ENCODE data around the gene ITM2B.

Gene ITM2B

GRCh38 chr13:48278806-48279205 lies 45.8 kb downstream of the ITM2B start:
- TF ChIP-seq, protein P1, sequence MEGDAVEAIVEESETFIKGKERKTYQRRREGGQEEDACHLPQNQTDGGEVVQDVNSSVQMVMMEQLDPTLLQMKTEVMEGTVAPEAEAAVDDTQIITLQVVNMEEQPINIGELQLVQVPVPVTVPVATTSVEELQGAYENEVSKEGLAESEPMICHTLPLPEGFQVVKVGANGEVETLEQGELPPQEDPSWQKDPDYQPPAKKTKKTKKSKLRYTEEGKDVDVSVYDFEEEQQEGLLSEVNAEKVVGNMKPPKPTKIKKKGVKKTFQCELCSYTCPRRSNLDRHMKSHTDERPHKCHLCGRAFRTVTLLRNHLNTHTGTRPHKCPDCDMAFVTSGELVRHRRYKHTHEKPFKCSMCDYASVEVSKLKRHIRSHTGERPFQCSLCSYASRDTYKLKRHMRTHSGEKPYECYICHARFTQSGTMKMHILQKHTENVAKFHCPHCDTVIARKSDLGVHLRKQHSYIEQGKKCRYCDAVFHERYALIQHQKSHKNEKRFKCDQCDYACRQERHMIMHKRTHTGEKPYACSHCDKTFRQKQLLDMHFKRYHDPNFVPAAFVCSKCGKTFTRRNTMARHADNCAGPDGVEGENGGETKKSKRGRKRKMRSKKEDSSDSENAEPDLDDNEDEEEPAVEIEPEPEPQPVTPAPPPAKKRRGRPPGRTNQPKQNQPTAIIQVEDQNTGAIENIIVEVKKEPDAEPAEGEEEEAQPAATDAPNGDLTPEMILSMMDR (conservative IDR thresholded peaks at IDR 0.05) = no peak
- H3K27ac ChIP-seq = no peak overlapping the region

GRCh38 chr13:48281556-48281955 lies 48.5 kb downstream of the ITM2B start:
- TF ChIP-seq, protein P1 (conservative IDR thresholded peaks at IDR 0.05) = no peak
- no peak overlapping the region for H3K27ac ChIP-seq

DNA sequence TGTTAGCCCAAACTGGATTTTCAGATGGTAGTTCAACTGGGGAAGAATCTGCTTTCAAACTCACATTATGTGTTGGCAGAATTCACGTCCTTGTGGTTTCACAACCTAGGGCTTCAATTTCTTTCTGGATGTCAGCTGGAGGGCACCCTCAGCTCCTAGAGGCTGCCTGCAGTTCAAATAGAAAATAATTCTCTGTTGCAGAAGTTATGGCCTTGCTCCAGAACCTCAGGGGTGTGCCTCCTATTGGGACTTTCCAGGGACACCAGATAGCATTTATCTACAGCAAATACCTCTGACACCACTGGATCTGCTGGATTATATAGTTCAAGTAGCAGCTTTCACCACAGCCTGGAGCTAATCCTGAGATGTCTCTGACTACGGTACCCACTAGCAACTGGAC lies 58.7 kb downstream of the ITM2B start:
- no peak overlapping the region for H3K27ac ChIP-seq
- TF ChIP-seq, protein P1 (conservative IDR thresholded peaks at IDR 0.05) = no peak

DNA sequence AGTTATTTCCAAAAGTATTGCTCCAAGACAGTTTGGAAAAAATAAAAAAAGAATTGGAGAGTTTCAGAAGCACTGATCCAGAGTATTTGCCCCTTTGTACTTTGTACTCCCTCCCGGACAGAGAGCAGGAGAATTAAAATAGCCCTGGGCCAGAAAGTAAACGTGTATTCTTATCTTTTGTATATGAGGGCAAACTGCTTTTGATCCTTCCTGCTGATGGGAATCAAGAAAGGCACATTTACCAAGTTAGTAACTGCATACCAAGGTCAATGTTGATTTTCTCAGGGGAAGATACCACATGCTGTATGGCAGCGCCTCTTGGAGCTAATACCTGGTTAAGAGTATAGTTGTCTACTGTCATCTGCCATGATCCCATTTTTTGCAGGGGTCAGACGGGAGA lies 59.6 kb downstream of the ITM2B start:
- TF ChIP-seq, protein P1 (conservative IDR thresholded peaks at IDR 0.05) = no peak

GRCh38 chr13:48294653-48295052 lies 61.6 kb downstream of the ITM2B start:
- TF ChIP-seq, protein P1 (conservative IDR thresholded peaks at IDR 0.05) = no peak

More for the DNA sequence above, 59.6 kb downstream of the ITM2B start:
- H3K27ac ChIP-seq = no peak overlapping the region

GRCh38 chr13:48295271-48295670 lies 62.3 kb downstream of the ITM2B start:
- no peak overlapping the region for H3K27ac ChIP-seq
- TF ChIP-seq, protein P1 (conservative IDR thresholded peaks at IDR 0.05) = no peak

More at GRCh38 chr13:48294653-48295052, 61.6 kb downstream of the ITM2B start:
- H3K27ac ChIP-seq = no peak overlapping the region

DNA sequence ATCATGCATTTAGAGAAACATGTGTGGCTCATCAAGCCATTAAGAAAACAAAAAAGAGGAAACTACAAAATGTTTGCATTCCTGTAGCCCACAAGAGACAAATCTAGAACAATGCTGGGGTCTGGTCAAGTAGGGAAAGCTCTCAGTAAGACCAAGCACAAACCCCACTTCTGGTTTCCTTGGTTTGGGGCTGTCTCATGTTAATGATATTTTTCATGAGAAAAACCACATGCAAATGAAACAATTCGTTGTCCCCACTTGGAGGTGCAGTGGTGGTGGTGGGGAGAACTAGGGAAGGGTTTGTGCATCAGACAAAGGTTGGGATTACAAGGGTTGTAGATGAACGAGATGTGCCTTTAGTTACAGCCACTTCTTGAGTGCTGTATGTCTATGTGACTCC lies 63.5 kb downstream of the ITM2B start:
- TF ChIP-seq, protein P1 (conservative IDR thresholded peaks at IDR 0.05) = no peak
- no peak overlapping the region for H3K27ac ChIP-seq
